GM12878 (cell line): Measurements from ENCODE around the gene ACSL1. TPM values are rescaled to one million over a fixed set of nuclear protein-coding genes. Genes with fewer than 3 reads are reported as not detected.
A peak's percentile ranks its signal among the peaks of the same experiment; 100 is the strongest.

Source experiments
- BACH1 ChIP-seq: fragments of 450-650 bp; IDR thresholded peaks from 2 replicates; pipeline ENCODE4 v1.6.1; 2017; ENCODE audit warnings: mild to moderate bottlenecking, borderline replicate concordance
- CBX5 ChIP-seq: sonication (generic); IDR thresholded peaks from 2 replicates; pipeline ENCODE4 v1.6.1; 2016; ENCODE audit warnings: low read depth, moderate library complexity, mild to moderate bottlenecking, inconsistent platforms
- CREM ChIP-seq: IDR thresholded peaks from 2 replicates; pipeline ENCODE4 v1.6.1; 2014; ENCODE audit warnings: antibody characterized with exemption, low read depth
- DPF2 ChIP-seq: fragments of 450-650 bp; IDR thresholded peaks from 2 replicates; pipeline ENCODE4 v1.6.1; 2017; ENCODE audit warnings: mild to moderate bottlenecking
- EGR1 ChIP-seq, 2 experiments: IDR thresholded peaks; 1 replicate in 1 of 2; 2 replicates in 1 of 2; pipeline ENCODE4 v1.6.1; 2011 to 2012; ENCODE audit warnings: low read depth in 2 of 2, low read length in 2 of 2, borderline replicate concordance in 1 of 2, mild to moderate bottlenecking in 1 of 2, moderate library complexity in 1 of 2
- KDM1A ChIP-seq: fragments of 200-600 bp; sonication (generic); IDR thresholded peaks from 2 replicates; pipeline ENCODE4 v1.6.1; 2016; ENCODE audit warnings: borderline replicate concordance
- MXI1 ChIP-seq: fragments of 150-350 bp; IDR thresholded peaks from 2 replicates; pipeline ENCODE4 v1.6.1; 2011; ENCODE audit warnings: low read depth, mild to moderate bottlenecking, inconsistent platforms, low read length, improper control_type of control experiment
- NRF1 ChIP-seq: conservative IDR thresholded peaks from 2 replicates; pipeline ENCODE4 v1.6.1; 2011; ENCODE audit warnings: mild to moderate bottlenecking, low read depth, low read length, improper control_type of control experiment
- PML ChIP-seq: IDR thresholded peaks from 2 replicates; pipeline ENCODE4 v1.6.1; 2012; ENCODE audit warnings: low read length, inconsistent platforms
- POLR2AphosphoS5 ChIP-seq: IDR thresholded peaks from 2 replicates; pipeline ENCODE4 v1.6.1; 2011; ENCODE audit warnings: mild to moderate bottlenecking, low read length, inconsistent platforms
- POU2F2 ChIP-seq: IDR thresholded peaks from 3 replicates; pipeline ENCODE4 v1.6.1; 2011; ENCODE audit warnings: low read depth, mild to moderate bottlenecking, low read length, borderline replicate concordance
- STAT3 ChIP-seq: IDR thresholded peaks from 2 replicates; pipeline ENCODE4 v1.6.1; 2011; ENCODE audit warnings: low read depth, low read length, improper control_type of control experiment
- YY1 ChIP-seq: IDR thresholded peaks from 2 replicates; pipeline ENCODE4 v1.6.1; 2011; ENCODE audit warnings: low read depth, mild to moderate bottlenecking, low read length
- ZNF274 ChIP-seq: IDR thresholded peaks from one replicate; pipeline ENCODE4 v1.8.0; 2011; ENCODE audit not compliant: insufficient read length, insufficient read depth
- ZSCAN29 ChIP-seq: fragments of 450-650 bp; IDR thresholded peaks from 2 replicates; pipeline ENCODE4 v1.6.1; 2017; ENCODE audit warnings: mild to moderate bottlenecking, moderate library complexity
- polyA plus RNA-seq, 11 experiments: library from polyadenylated mRNA; depleted of rRNA in 4 of 11; unstranded in 6 of 11; stranded (reverse) in 5 of 11; fragments of >200 nt; fragmentation: Nextera tagmentation in 4 of 11; fragmentation: Illumina TruSeq in 1 of 11; extraction: Ambion mirVana in 4 of 11; extraction: Trizol in 1 of 11; gene quantifications; 1 replicate in 1 of 11; 2 replicates in 10 of 11; pipeline versions ENCODE4 v1.2.1 to v1.2.3, GENCODE V29; 2011 to 2016; ENCODE audit warnings: inconsistent platforms in 2 of 11, missing spikeins in 2 of 11, low read depth in 1 of 11
- total RNA-seq, 4 experiments: library from RNA; depleted of rRNA in 3 of 4; stranded (reverse); fragments of >200 nt in 3 of 4; fragmentation: Illumina TruSeq in 1 of 4; extraction: Trizol in 1 of 4; gene quantifications; 2 replicates each; pipeline versions ENCODE4 v1.2.1 to v1.2.3, GENCODE V29; 2013 to 2021
- TF ChIP-seq, protein P1 (sequence below): fragments of 450-650 bp; IDR thresholded peaks from 2 replicates; pipeline ENCODE4 v1.6.1; 2017; ENCODE audit warnings: mild to moderate bottlenecking, low read depth, inconsistent platforms; ENCODE audit not compliant: poor library complexity, severe bottlenecking
- TF ChIP-seq, protein P2 (sequence below): fragments of 450-650 bp; IDR thresholded peaks from 2 replicates; pipeline ENCODE4 v1.6.1; 2016; ENCODE audit warnings: mild to moderate bottlenecking
- TF ChIP-seq, protein P3 (sequence below): fragments of 150-350 bp; IDR thresholded peaks from 2 replicates; pipeline ENCODE4 v1.6.1; 2016; ENCODE audit warnings: low read depth, low read length
- TF ChIP-seq, protein P4 (sequence below): IDR thresholded peaks from 2 replicates; pipeline ENCODE4 v1.6.1; 2011; ENCODE audit warnings: borderline replicate concordance, low read depth, mild to moderate bottlenecking, moderate library complexity, mixed read lengths, low read length; ENCODE audit not compliant: insufficient read depth; ENCODE audit errors: extremely low read length
- TF ChIP-seq, protein P5 (sequence below): IDR thresholded peaks from 2 replicates; pipeline ENCODE4 v1.6.1; 2011; ENCODE audit warnings: borderline replicate concordance, low read depth, mild to moderate bottlenecking, moderate library complexity, low read length; ENCODE audit not compliant: insufficient read depth, poor library complexity, severe bottlenecking

ACSL1 gene
- total and polyA plus RNA-seq, 10 of the 15 experiments (the other 5 are each of a cell fraction or from before 2014, with no cell fraction given) = 30.7 to 68.1 (median 58.7) TPM

DNA sequence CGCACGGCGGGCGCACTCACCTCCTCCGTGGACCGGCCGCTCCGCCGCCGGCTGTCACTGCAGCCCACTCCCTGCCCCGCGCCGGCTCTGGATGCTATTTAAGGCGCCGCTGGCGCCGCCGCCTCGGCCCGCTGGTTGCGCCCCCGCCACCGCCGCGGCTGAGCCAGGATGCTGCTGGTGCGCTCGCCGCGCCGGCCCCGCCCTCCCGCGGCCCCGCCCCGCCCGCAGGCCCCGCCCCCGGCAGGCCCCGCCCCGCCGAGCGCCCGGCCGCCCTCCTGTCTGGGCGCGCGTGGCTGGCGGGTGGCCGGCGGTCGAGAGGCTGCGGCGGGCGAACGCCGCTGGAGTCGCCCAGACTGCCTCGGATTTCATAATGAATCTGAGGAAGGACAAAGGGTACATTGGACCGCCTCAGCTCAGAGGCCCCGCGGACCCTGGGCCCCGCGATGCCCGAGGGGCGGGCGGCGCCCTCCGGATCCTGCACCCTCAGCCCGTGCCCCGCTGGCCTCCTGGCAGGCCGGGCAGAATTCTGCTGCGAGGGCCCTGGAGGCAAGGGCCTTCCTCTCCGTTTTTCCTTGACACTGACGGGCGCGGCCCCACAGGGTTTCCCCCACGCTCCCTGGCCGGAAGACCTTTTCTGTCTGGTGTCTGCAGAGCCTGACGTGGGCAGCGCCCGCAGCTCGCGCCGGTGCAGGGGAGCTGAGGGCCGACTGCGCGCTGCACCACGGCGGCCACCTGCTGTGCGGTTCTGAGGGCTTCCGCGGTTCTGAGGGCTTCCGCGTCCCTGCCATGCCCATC is at the start of gene ACSL1 (continued):
- no peak for TF ChIP-seq ZNF274
- 0 out of 2 replicates have a peak, but pooled peaks have one; percentile 21 for TF ChIP-seq CBX5
- TF ChIP-seq, protein P1, sequence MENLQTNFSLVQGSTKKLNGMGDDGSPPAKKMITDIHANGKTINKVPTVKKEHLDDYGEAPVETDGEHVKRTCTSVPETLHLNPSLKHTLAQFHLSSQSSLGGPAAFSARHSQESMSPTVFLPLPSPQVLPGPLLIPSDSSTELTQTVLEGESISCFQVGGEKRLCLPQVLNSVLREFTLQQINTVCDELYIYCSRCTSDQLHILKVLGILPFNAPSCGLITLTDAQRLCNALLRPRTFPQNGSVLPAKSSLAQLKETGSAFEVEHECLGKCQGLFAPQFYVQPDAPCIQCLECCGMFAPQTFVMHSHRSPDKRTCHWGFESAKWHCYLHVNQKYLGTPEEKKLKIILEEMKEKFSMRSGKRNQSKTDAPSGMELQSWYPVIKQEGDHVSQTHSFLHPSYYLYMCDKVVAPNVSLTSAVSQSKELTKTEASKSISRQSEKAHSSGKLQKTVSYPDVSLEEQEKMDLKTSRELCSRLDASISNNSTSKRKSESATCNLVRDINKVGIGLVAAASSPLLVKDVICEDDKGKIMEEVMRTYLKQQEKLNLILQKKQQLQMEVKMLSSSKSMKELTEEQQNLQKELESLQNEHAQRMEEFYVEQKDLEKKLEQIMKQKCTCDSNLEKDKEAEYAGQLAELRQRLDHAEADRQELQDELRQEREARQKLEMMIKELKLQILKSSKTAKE = no peak
- TF ChIP-seq POLR2AphosphoS5 = peak; percentile 77; the same call in 1 of the 2 replicates
- no peak for TF ChIP-seq NRF1
- TF ChIP-seq YY1 = 0 out of 2 replicates have a peak, but pooled peaks have one; percentile 12
- TF ChIP-seq, protein P2, sequence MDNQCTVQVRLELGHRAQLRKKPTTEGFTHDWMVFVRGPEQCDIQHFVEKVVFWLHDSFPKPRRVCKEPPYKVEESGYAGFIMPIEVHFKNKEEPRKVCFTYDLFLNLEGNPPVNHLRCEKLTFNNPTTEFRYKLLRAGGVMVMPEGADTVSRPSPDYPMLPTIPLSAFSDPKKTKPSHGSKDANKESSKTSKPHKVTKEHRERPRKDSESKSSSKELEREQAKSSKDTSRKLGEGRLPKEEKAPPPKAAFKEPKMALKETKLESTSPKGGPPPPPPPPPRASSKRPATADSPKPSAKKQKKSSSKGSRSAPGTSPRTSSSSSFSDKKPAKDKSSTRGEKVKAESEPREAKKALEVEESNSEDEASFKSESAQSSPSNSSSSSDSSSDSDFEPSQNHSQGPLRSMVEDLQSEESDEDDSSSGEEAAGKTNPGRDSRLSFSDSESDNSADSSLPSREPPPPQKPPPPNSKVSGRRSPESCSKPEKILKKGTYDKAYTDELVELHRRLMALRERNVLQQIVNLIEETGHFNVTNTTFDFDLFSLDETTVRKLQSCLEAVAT = no peak
- TF ChIP-seq, protein P3, sequence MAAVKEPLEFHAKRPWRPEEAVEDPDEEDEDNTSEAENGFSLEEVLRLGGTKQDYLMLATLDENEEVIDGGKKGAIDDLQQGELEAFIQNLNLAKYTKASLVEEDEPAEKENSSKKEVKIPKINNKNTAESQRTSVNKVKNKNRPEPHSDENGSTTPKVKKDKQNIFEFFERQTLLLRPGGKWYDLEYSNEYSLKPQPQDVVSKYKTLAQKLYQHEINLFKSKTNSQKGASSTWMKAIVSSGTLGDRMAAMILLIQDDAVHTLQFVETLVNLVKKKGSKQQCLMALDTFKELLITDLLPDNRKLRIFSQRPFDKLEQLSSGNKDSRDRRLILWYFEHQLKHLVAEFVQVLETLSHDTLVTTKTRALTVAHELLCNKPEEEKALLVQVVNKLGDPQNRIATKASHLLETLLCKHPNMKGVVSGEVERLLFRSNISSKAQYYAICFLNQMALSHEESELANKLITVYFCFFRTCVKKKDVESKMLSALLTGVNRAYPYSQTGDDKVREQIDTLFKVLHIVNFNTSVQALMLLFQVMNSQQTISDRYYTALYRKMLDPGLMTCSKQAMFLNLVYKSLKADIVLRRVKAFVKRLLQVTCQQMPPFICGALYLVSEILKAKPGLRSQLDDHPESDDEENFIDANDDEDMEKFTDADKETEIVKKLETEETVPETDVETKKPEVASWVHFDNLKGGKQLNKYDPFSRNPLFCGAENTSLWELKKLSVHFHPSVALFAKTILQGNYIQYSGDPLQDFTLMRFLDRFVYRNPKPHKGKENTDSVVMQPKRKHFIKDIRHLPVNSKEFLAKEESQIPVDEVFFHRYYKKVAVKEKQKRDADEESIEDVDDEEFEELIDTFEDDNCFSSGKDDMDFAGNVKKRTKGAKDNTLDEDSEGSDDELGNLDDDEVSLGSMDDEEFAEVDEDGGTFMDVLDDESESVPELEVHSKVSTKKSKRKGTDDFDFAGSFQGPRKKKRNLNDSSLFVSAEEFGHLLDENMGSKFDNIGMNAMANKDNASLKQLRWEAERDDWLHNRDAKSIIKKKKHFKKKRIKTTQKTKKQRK = no peak
- TF ChIP-seq PML = no peak
- no peak; the same call in none of the 2 replicates for TF ChIP-seq DPF2
- peak; percentile 34; the same call in 1 of the 2 replicates for TF ChIP-seq CREM
- TF ChIP-seq EGR1 (IDR thresholded peaks at IDR 0.05; ENCODE audit: borderline replicate concordance in 1 of 2, low read depth in 2 of 2, low read length in 2 of 2) = peak in 1 of 2 experiments; percentile 85; a peak in 2 of 3 replicates
- TF ChIP-seq BACH1 = peak; percentile 28; the same call in 1 of the 2 replicates
- TF ChIP-seq STAT3 = no peak
- TF ChIP-seq, protein P4, sequence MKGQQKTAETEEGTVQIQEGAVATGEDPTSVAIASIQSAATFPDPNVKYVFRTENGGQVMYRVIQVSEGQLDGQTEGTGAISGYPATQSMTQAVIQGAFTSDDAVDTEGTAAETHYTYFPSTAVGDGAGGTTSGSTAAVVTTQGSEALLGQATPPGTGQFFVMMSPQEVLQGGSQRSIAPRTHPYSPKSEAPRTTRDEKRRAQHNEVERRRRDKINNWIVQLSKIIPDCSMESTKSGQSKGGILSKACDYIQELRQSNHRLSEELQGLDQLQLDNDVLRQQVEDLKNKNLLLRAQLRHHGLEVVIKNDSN = no peak
- TF ChIP-seq KDM1A = no peak
- TF ChIP-seq MXI1 = peak; percentile 32; the same call in 1 of the 2 replicates
- TF ChIP-seq POU2F2 = 0 out of 3 replicates have a peak, but pooled peaks have one; percentile 14
- no peak for TF ChIP-seq ZSCAN29
- TF ChIP-seq, protein P5, sequence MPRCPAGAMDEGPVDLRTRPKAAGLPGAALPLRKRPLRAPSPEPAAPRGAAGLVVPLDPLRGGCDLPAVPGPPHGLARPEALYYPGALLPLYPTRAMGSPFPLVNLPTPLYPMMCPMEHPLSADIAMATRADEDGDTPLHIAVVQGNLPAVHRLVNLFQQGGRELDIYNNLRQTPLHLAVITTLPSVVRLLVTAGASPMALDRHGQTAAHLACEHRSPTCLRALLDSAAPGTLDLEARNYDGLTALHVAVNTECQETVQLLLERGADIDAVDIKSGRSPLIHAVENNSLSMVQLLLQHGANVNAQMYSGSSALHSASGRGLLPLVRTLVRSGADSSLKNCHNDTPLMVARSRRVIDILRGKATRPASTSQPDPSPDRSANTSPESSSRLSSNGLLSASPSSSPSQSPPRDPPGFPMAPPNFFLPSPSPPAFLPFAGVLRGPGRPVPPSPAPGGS = no peak
